Putamen (tissue), 1 donor: Measurements from ENCODE around the gene HINT2.

Experiments
- DNase-seq: peaks from one replicate; pipeline ENCODE4 v3.0.0-alpha.2; 2016; ENCODE audit warnings: low spot score

The HINT2 gene

DNA sequence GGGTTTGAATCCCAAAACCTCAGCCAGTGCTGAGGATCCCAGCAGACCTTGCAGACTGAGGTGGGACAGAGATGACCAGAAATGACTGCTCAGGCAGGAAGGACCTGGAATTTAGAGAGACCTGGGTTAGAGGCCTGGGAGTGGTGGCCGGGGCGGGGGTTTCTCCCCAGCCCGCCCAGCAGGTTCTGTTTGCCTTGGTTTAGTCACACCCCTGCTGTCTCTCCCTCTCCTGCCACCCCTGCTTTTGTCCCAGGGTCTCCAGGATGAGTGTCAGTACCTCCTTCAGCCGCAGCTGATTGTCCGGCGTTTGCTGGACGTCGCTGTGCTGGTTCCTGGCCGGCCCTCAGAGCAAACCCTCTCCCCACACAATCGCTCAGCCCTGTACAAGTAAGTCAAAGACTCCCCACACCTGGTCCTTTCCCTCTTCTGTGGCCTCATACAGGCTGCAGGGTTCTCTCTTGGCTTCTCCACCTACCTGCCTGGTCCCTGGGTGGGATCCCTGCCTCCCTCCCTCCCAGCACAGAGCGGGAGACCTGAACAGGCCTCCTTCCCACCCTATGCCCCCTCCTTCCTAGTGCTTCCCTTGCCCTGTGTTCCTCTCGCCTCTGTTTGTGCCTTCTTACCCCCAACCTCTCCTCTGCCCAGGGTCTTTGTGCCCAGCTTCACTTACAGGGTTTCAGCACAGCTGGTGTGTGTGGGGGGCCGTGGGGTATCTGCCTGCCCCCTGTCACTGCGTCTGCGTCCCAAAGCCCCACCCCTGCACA, 26.2 kb upstream of the HINT2 start:
- no peak for DNase-seq

DNA sequence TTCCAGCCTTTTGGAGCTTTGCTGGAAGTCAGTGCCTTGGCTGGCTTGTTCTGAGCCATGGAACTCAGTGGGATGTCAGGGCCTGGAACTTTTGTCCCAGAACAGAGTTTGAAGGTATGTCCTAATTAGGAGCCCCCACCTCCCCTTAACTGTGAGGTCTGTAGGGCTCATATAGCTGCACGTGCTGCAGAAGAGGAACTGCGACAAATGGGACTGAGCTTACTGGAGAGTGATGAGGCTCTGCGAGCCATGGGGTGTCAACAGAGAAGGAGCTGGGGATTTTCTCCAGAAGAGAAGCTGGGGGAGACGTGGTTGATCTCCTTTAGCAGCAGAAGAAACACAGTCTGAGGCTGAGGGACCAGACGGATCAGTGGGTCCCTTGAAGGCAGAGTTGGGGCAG, 25.1 kb upstream of the HINT2 start:
- no peak for DNase-seq

GRCh38 chr9:35836595-35836994, 21.8 kb upstream of the HINT2 start:
- no peak for DNase-seq

DNA sequence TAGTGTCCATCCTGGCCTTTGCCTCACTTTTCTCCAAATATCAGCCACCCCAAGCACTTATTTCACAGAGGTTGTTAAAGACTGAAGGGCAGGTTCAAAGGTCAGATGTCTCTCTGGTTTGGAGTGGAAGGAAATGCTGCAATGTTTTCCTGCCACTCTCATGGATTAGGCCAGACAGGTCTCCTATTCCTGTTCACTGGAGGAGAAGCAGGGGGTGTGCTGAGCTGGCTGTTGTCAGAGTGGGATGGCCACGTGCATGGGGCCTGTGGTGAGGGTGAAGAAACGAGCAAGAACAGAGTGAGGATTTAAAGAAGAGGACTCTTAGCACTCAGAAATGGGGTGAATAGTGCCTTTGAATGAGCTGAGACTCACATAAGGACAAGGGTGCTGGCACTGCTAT, 20.9 kb upstream of the HINT2 start:
- DNase-seq: no peak

DNA sequence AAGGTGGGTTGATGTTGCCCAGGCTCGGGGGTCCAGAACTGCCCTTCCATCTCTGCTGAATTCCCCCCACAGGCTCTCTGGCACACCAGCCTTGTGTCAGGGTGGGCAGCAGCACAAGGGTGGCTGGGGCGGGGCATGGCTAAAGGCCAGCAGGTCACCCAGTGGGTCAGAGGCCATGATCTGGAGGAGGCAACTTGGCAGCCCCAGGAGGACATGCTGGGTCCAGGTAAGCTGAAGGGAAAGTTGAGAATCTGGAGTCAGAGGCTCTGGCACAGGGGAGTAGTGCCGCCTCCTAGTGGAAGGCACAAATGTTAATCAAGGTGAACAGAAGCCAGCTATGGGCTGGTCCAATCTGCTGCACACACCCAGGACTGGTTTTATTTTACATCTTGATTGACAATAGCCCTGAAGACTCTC, 20.4 kb upstream of the HINT2 start:
- DNase-seq: no peak

DNA sequence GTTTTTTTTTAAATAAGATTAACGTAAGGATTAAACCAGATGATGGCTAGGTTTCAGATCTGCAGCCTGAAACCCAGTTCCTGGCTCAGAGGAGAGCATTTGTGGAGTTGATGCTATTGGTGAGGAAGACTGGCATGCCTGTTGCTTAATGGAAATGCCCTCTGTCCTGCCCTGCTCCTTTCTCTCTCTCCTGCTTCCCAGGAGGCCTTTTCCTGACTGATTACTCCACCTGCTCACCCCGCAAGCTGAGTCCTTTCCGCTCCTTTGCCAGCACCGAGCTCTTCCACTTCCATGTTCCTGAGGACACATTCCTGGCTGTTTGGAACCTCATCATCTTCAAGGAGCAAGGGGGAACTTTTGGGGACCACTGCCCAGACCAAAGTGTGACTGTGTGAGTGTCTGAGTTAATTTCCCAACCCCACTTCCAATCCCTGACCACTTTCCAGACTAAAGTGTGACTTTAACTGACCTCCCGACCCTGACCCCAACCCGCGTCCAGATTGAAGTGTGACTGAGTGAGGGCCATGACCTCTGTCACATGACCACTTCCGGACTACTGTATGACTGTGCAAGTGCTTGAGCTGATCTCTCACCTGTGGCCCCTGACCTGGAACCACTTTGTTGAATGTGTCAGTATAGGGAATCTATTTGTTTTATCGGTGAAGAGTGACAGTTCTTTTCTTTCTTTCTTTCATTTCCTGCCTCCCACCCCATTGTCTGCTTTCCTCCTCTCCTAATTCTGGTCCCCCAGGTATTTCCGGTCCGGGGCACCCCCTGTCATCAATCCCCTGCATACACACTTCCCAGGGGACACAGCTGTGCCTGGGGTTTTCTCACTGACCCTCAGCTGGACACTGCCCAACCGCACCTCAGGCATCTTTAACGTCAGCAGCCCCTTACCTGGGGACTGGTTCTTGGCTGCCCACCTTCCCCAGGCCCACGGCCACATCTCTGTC, 19.7 kb upstream of the HINT2 start:
- no peak for DNase-seq

DNA sequence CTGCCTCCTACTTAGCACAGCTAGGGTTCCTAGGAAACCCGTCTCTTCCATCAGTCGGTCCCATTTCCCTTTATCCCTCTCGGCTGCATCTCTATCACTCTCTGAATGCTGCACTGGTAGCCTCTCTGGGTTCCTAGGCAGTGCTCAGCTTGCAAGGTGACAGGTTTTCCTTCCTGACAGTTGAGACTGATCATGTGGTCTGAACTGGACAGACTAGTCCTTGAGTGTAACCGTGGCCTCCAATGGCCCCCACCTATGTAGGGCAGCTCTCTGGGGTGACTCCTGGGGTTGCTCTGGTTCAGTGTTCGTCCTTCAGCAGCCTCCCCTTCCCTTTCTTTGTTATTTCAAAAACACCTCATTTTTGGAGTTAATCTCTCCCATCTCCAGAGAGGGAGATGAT, 18.0 kb upstream of the HINT2 start:
- DNase-seq: no peak

GRCh38 chr9:35831040-35831439, 16.2 kb upstream of the HINT2 start:
- DNase-seq: no peak

DNA sequence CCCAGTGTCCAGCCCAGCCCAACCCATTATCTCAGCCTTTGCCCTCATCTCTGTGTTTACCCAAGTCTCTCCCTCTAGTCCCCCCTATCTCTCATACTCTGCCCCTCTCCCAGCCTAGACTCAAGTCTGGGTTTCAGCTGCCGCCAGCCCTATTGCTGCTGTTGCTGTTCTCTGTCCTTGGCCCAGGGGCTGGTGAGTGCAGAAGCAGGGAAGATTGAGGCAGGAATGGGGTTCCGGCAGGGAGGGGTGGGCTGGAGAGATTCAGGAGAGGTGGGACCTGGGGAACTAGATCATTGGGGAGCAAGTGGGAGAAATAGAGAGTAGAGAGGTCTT, 14.9 kb upstream of the HINT2 start:
- DNase-seq: no peak

- peak; percentile 93 for DNase-seq
Observed at GRCh38 chr9:35829084-35829763, 14.4 kb upstream of the HINT2 start, which contains the start of gene TMEM8B. TSS of gene TMEM8B (plus strand) at chr9:35829228. CDS start at chr9:35829448, 220 bp downstream.

DNA sequence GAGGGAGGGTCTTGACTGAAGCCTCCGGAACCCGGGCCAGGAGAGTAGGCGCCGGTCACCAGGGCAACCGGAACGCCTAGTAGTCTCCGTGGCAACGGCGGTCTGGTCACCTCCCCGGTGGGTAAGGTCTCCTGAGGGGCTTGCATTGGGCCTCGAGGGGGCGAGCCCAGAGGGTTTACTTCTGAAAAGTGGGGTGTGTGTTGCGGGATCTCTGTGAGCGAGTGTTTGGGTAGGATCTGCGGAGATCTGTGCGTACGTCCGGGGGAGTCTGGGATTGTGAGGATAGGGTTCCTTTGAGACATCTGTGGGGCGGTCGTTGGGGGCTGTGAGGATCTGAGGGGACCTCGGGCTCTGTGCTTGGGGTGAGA, 13.9 kb upstream of the HINT2 start, which contains the start of gene FAM221B:
FAM221B (minus strand) TSS at position 17 of the 368 bp plus-strand sequence. CDS start 2,571 bp downstream, outside the sequence.
- DNase-seq: no peak

GRCh38 chr9:35827486-35827885, 12.6 kb upstream of the HINT2 start:
- no peak for DNase-seq

DNA sequence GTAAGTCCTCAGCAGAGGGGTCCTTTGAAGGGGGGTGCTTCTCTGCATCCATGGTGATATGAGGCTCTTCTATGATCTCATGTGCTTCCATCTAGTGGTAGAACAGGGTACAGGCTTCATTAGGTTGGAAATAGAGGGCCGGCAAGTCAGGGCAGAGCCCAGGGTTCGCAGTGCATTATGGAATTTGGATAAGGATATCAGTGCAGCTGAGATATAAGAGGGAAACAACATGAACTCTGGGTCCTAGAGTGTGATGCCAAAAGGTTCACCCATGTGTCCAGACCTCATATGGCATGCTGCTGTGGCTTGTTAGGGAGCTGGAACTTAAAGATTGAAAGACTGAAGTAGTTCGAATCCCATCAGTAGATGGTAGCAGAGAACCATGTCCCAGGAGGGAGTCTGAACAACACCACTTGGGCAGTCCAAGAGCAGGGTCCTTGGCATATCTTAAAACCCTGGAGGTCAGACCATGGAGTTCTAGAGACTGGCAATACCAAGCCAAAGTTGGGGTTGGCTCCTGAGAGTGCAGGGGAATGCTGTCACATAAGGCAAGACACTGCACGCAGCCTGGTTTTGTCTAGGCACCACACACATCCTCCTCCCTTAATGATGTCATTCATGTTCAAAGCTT, 11.3 kb upstream of the HINT2 start:
- DNase-seq: no peak

GRCh38 chr9:35822926-35823325, 8.1 kb upstream of the HINT2 start:
- DNase-seq: no peak

DNA sequence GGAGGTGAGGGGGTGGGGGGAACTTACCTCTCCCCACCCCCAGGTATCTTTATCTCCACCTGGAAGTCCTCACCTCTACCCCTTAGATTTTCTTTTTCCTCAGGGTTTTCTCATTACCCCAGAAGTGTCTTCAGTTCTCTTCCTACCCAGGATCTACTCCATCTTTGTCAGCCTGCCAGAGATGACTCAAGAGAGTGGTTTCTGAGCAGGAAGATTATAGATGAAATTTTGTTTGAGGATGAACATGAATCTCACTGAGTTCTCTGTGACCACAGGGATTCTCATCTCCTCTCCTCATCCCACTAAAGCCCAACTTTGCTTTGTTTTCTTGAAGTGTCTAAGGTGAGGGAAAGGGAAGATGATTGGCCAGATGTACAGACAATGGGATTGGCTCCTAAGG, 5.2 kb upstream of the HINT2 start:
- DNase-seq: no peak

DNA sequence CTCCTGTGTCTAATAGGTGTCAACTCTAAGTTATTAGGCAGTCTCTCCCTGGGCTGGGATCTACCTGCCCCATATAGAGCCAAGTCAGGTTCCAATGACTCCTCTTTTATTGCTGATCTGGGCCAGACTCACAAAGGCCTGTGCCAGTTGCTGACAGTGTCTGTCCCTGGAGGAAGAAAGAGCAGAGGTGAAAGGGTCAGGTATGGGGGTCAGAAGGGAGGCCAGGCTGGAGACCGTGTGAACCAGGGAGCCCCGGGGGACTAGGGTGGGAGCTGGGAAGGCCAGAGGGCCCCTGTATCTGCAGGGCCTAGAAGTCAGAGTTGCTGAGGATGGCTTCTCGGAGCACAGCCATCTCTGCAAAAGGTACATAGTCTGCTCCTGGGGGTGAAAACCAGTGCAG, 3.5 kb upstream of the HINT2 start:
- DNase-seq: no peak

GRCh38 chr9:35816708-35817107, 1.9 kb upstream of the HINT2 start:
- DNase-seq: no peak

DNA sequence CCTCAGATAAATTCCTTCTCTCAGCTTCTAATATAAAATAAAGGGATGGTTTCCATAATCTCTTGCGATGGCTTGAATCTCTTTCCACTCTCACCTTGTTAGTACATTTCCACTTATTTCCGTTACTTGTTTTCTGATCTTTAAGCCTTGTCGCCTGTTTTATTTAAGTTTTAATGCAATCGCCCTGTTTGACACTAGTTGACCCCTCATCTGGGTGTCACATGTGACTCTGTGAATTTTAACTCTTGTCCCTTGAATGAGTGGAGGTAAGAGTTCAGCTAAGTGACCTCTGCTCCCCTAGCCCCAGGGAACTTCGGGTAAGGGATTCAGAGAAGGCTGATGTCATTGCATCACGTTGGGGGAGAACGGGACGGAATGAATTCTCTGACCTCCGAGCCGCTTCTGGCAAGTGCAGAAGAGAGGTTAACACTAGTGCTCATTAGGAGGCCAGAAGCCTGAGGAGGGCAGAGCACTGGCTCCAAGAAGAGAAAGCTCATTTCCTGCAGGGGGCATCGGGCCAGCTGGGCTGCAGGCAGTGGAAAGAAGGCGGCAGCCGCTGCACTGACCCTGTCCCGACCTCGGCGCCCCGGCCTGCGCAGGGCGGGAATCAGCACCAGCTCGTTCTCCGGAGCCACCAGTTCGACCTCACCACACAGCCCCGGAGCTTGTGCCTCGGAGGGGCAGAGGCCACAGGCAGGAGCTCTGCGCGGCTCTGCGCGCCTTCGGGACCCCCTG, 569 bp downstream of the HINT2 start:
- peak; percentile 61 for DNase-seq

DNA sequence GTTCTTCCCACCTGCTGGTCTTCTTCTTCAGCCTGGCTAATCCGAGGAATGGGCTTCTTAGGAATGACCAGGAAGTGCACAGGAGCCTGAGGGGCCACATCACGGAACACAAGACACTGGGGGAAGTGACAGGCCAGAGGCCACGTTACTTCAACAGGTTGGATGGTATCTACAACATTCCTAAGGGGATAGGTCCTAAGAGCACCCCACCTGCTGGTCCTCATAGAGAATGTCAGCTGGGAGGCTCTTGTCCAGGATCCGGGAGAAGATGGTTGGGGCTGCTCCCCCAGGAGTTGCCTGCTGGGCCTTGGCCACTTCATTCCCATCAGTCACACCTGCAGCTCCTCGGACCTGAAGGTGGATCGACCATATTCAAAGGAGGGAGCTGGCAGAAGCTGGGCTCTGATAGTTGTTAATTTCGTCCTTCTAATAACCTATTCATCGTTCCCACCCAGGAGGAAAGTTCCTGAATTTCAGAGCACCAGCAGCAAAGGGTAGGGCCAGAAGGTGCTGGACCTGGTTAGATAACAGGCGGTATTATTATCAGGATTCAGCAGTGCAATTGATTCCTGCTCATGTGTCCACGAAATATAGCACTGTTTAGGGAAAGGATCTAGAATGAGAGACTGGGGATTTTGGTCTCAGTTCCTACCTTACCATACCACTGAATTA, 1.3 kb downstream of the HINT2 start:
- no peak for DNase-seq

DNA sequence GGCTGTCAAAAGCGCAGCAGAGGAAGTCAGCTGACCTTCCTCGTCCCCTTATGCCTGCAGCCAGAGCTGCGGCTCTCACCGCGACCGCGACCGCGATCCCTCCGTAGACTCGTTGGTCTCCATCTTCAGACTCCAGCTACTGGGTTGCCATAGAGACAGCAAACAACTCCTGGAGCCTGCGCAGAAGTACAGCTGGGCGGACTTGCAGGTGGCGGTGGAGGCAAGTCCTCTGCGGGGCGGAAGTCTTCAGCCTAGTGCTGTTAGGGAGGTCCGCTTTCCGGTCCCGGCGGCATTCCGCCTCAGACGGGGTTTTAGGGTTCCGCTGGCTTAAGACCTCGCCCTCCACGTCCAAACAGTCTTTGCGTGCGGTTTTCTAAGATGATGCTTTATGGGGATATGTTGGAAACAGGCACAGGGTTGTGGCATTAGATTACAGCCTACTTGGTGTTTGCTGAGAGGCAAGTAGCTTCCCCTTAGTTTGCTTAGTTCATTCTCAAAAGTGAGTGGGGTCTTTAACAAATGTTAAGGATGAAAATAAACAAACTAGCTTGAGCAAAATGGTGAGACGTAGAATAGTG, 2.7 kb downstream of the HINT2 start, which contains the start of gene SPAG8:
SPAG8 (minus strand) TSS at position 238 of the 578 bp plus-strand sequence; CDS start at position 123, 115 bp downstream.
- peak; percentile 96 for DNase-seq
